Esophagus muscularis mucosa (tissue), 4 donors: Measurements from ENCODE around the gene GPC5. TPM values are rescaled to one million over a fixed set of nuclear protein-coding genes. Genes with fewer than 3 reads are reported as not detected.

ENCODE experiments used
- DNase-seq: peaks from one replicate; pipeline ENCODE4 v3.0.0-alpha.2; 2017; ENCODE audit errors: extremely low spot score
- H3K27ac ChIP-seq, 4 donors: fragments of 200-600 bp; sonication (generic); replicated peaks in 1 of 4; 1 replicate in 3 of 4; 2 replicates in 1 of 4; pipeline ENCODE4 v1.5.1; 2016 to 2019; ENCODE audit warnings: mild to moderate bottlenecking in 1 of 4
- H3K27me3 ChIP-seq, 4 donors: fragments of 200-600 bp; sonication (generic); one replicate each; pipeline versions ENCODE4 v1.5.1 to v1.6.0; 2016 to 2019
- H3K36me3 ChIP-seq, 4 donors: fragments of 200-600 bp; sonication (generic); one replicate each; pipeline ENCODE4 v1.5.1; 2016 to 2019
- H3K4me1 ChIP-seq, 4 donors: fragments of 200-600 bp; sonication (generic); one replicate each; pipeline ENCODE4 v1.5.1; 2016 to 2019
- H3K4me3 ChIP-seq, 4 donors: fragments of 200-600 bp; sonication (generic); 1 replicate in 2 of 4; 2 replicates in 2 of 4; pipeline ENCODE4 v1.5.1; 2016 to 2019; ENCODE audit warnings: mild to moderate bottlenecking in 4 of 4, moderate library complexity in 1 of 4
- H3K9me3 ChIP-seq, 4 donors: fragments of 200-600 bp; sonication (generic); 1 replicate in 3 of 4; 2 replicates in 1 of 4; pipeline ENCODE4 v1.5.1; 2016 to 2019
- EP300 ChIP-seq: sonication (generic); formaldehyde crosslinking; IDR thresholded peaks from one replicate; pipeline ENCODE4 v1.6.1; 2017; ENCODE audit warnings: antibody characterized with exemption
- POLR2A ChIP-seq: fragments of 450-650 bp; IDR thresholded peaks from one replicate; pipeline ENCODE4 v1.6.1; 2017; ENCODE audit warnings: antibody characterized with exemption, moderate library complexity, mild to moderate bottlenecking, low read depth
- POLR2AphosphoS5 ChIP-seq, 2 donors: sonication (generic); formaldehyde crosslinking; IDR thresholded peaks; one replicate each; pipeline ENCODE4 v1.6.1; 2017; ENCODE audit warnings: antibody characterized with exemption in 2 of 2
- WGBS: methylation state at CpG from one replicate; pipeline ENCODE4 v1.1.5; 2018; 5-methylcytosine and 5-hydroxymethylcytosine counted together
- intact Hi-C: fragments of 100-400 bp; cut with DNase I; formaldehyde crosslinking; loops from one replicate; pipeline ENCODE4 v1.15.1; 2023
- total RNA-seq, 4 donors: library from RNA; depleted of rRNA; stranded (reverse); fragments of >200 nt; gene quantifications; one replicate each; pipeline versions ENCODE4 v1.1.0 to v1.2.1, GENCODE V29; 2016
- TF ChIP-seq, protein P1 (sequence below), 3 experiments: fragments of 200-600 bp in 2 of 3; fragments of 450-650 bp in 1 of 3; sonication (generic) in 2 of 3; IDR thresholded peaks; one replicate each; pipeline ENCODE4 v1.5.1; 2017 to 2019; ENCODE audit warnings: antibody characterized with exemption in 3 of 3, mild to moderate bottlenecking in 2 of 3, moderate library complexity in 1 of 3

Gene GPC5
- total RNA-seq, 4 donors from 2014 or later: 0.13 to 0.42 (median 0.33) TPM; not detected in 1

DNA sequence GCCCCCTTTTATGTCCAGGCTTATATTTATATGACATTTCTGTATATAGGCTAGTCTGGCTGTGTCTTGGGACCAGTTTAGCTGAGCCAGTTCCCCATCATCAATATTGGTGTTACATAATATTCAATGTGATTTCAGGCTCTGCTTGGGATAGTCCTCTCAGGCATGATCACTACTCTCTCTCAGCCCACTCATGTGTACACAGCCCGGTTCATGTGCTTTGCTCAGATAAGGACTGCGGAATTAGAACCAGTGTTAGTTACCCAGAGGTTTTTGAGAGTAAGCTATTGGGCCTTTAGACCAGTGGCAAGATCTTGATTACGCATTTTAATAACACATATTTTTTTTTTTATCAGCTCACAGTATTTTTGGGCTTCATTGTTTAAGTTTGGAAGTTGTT, 219.9 kb downstream of the GPC5 start:
- Histone ChIP-seq H3K9me3 (no peaks in the 10 kb centered on the region), H3K4me3 (no peak overlapping the region), H3K27ac (no peak overlapping the region), H3K36me3 (no peaks in the 10 kb centered on the region), H3K27me3 (no peaks in the 10 kb centered on the region), H3K4me1 (no peaks in the 10 kb centered on the region)
- intact Hi-C loops: no loop called here
- TF ChIP-seq POLR2A: no peak
- no peak for TF ChIP-seq EP300
- TF ChIP-seq POLR2AphosphoS5 (IDR thresholded peaks at IDR 0.05): no peak
- TF ChIP-seq, protein P1, sequence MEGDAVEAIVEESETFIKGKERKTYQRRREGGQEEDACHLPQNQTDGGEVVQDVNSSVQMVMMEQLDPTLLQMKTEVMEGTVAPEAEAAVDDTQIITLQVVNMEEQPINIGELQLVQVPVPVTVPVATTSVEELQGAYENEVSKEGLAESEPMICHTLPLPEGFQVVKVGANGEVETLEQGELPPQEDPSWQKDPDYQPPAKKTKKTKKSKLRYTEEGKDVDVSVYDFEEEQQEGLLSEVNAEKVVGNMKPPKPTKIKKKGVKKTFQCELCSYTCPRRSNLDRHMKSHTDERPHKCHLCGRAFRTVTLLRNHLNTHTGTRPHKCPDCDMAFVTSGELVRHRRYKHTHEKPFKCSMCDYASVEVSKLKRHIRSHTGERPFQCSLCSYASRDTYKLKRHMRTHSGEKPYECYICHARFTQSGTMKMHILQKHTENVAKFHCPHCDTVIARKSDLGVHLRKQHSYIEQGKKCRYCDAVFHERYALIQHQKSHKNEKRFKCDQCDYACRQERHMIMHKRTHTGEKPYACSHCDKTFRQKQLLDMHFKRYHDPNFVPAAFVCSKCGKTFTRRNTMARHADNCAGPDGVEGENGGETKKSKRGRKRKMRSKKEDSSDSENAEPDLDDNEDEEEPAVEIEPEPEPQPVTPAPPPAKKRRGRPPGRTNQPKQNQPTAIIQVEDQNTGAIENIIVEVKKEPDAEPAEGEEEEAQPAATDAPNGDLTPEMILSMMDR (IDR thresholded peaks at IDR 0.05): no peak
- DNase-seq: no peak
- WGBS: 91% methylated on average over 3 of the region's 3 CpGs

DNA sequence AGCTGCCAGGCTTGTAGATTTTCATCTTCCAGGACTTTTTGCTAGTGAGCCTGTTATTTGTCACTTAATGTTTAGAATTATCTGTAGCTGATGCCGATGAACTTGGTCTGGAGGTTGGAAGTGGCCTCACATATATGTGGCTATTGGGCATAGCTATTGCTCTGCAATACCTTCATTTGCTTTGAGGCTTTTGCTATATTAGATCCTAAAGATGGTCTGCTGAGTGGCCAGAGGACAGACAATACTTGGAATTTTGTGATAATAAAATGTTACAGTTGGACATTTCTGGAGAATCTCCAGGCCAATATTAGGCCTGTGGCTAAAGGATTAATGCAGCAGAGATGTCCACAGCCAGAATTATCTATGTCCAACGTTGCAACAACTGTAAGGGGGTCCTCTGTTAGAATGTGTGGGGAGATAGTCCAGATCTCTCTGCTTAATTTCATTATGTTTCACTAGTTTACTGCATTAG, 222.3 kb downstream of the GPC5 start:
- Histone ChIP-seq H3K4me3 (no peak overlapping the region), H3K4me1 (no peaks in the 10 kb centered on the region), H3K36me3 (no peaks in the 10 kb centered on the region), H3K27ac (no peak overlapping the region), H3K27me3 (no peaks in the 10 kb centered on the region), H3K9me3 (no peaks in the 10 kb centered on the region)
- DNase-seq: no peak
- no peak for TF ChIP-seq EP300
- TF ChIP-seq, protein P1 (IDR thresholded peaks at IDR 0.05): no peak
- no peak for TF ChIP-seq POLR2A
- TF ChIP-seq POLR2AphosphoS5 (IDR thresholded peaks at IDR 0.05): no peak
- intact Hi-C loops: no loop called here
- 60% methylated on average over 2 of the region's 2 CpGs for WGBS

DNA sequence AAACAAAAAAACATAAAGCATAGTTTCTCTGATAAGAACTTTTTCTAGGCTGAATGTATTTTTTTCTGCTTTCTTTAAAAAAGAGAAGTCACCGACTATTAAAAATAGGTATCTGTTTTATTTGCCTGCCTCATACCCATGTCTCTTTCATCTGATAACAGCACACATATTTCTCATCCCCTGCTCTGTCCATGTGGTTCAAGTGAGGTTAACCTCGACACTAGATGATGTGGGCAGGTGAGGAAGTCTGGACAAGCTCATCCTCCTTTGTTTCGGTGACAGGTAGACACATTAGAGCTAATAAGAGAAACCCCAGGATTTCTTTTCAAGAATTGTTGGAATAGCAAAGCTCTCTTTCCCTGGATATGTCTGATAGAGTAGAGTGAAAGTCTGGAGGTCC, 222.7 kb downstream of the GPC5 start:
- H3K9me3 ChIP-seq: no peaks in the 10 kb centered on the region
- no peak overlapping the region for H3K27ac ChIP-seq
- H3K36me3 ChIP-seq: no peaks in the 10 kb centered on the region
- WGBS: 83% methylated on average over 3 of the region's 3 CpGs
- H3K4me1 ChIP-seq: no peaks in the 10 kb centered on the region
- TF ChIP-seq, protein P1 (IDR thresholded peaks at IDR 0.05): no peak
- TF ChIP-seq EP300 (no peak), POLR2A (no peak), POLR2AphosphoS5 (IDR thresholded peaks at IDR 0.05) (no peak)
- intact Hi-C loops: no loop called here
- no peaks in the 10 kb centered on the region for H3K27me3 ChIP-seq
- DNase-seq: no peak
- H3K4me3 ChIP-seq: no peak overlapping the region

DNA sequence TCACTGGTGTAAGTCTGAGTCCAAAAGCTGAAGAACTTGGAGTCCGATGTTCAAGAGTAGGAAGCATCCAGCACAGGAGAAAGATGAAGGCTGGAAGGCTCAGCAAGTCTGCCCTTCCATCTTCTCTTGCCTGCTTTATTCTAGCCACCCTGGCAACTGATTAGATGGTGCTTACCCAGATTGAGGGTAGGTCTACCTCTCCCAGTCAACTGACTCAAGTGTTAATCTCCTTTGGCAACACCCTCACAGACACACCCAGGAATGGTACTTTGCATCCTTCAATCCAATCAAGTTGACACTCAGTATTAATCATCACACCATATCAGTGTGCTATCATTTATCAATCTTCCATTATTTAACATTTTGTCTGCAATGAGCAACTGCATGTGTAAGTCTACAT, 223.5 kb downstream of the GPC5 start:
- Histone ChIP-seq H3K4me1 (no peaks in the 10 kb centered on the region), H3K27ac (no peak overlapping the region), H3K27me3 (no peaks in the 10 kb centered on the region), H3K9me3 (no peaks in the 10 kb centered on the region), H3K36me3 (no peaks in the 10 kb centered on the region), H3K4me3 (no peak overlapping the region)
- 92% methylated on average over 1 of the region's 1 CpG for WGBS
- TF ChIP-seq, protein P1 (IDR thresholded peaks at IDR 0.05): no peak
- no peak for TF ChIP-seq POLR2A
- no peak for TF ChIP-seq EP300
- TF ChIP-seq POLR2AphosphoS5 (IDR thresholded peaks at IDR 0.05): no peak
- DNase-seq: no peak
- intact Hi-C loops: no loop called here

DNA sequence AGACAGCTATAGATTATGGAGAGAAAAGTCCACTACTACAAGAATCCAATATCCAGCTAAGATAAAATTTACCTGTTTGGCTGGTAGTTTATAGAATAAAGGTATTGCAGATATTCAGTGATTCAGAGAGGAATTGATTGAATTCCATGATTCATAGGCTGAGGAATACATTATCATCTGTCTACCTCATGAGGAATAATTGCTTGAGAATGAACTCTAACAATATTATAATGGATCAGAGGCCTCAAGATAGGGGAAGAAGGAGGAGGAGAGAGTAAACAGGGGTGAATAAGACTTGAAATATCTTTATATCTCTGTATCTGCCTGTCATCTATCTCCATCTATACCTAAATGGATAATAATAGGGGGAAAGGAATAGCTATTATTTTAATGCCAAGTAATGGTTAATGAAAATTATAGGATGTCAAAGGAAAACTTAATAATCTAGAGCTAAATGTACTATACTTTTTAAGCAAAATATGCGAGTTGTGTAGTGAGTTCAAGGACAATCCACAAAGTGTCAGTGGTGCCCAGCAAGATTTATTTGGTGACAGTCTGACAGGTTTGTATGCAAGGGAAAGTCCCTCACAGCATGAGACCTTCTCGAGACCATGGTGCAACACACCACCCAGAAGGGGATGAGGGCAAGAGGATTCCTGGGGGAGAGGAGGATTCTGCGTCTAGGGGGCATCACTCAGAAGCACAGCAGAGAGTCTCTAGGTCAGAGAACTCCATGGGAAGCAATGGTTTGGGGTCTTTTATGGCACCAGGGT, 224.5 kb downstream of the GPC5 start:
- intact Hi-C loops: no loop called here
- Histone ChIP-seq H3K36me3 (no peaks in the 10 kb centered on the region), H3K4me3 (no peak overlapping the region), H3K9me3 (no peaks in the 10 kb centered on the region), H3K4me1 (no peaks in the 10 kb centered on the region), H3K27ac (no peak overlapping the region), H3K27me3 (no peaks in the 10 kb centered on the region)
- DNase-seq: no peak
- WGBS: 77% methylated on average over 3 of the region's 3 CpGs
- TF ChIP-seq POLR2AphosphoS5 (IDR thresholded peaks at IDR 0.05) (no peak), POLR2A (no peak)
- TF ChIP-seq, protein P1 (IDR thresholded peaks at IDR 0.05): no peak
